Psoas muscle (tissue), 8 donors: ENCODE data around the gene VWA3B. TPM values are rescaled to one million over a fixed set of nuclear protein-coding genes. Genes with fewer than 3 reads are reported as not detected.

Experiments
- ATAC-seq, 4 donors: fragments of 200-7000 bp; cut with Tn5 transposase; one replicate each; pipeline ENCODE4 v1.9.1; 2020; ENCODE audit warnings: moderate library complexity in 3 of 4, mild to moderate bottlenecking in 2 of 4
- DNase-seq, 2 donors: peaks; one replicate each; pipeline ENCODE4 v3.0.0-alpha.2; 2020
- H3K27ac ChIP-seq: fragments of 200-600 bp; one replicate; pipeline ENCODE4 v1.8.0; 2022
- H3K27me3 ChIP-seq, 3 donors: fragments of 200-600 bp in 1 of 3; one replicate each; pipeline versions ENCODE4 v1.6.1 to v1.8.0; 2013 to 2022; ENCODE audit warnings: low read length in 2 of 3, mild to moderate bottlenecking in 2 of 3, moderate library complexity in 1 of 3; ENCODE audit not compliant: insufficient read depth in 3 of 3
- H3K36me3 ChIP-seq, 2 donors: fragments of 200-600 bp in 1 of 2; one replicate each; pipeline versions ENCODE4 v1.6.1 to v1.8.0; 2013 to 2022; ENCODE audit warnings: low read depth in 1 of 2, mild to moderate bottlenecking in 1 of 2, moderate library complexity in 1 of 2; ENCODE audit not compliant: insufficient read depth in 1 of 2
- H3K4me1 ChIP-seq: fragments of 200-600 bp; one replicate; pipeline ENCODE4 v1.8.0; 2022
- H3K4me3 ChIP-seq: fragments of 200-600 bp; one replicate; pipeline ENCODE4 v1.8.0; 2022; ENCODE audit warnings: mild to moderate bottlenecking
- H3K9me3 ChIP-seq: fragments of 200-600 bp; one replicate; pipeline ENCODE4 v1.8.0; 2022
- CTCF ChIP-seq: fragments of 200-600 bp; IDR thresholded peaks from one replicate; pipeline ENCODE4 v1.8.0; 2022; ENCODE audit warnings: antibody characterized with exemption
- WGBS, 3 donors: extraction: QIAGEN DNeasy Blood & Tissue Kit; methylation state at CpG; one replicate each; pipeline versions ENCODE4 v1.1.6 to v1.1.7; 2013; 5-methylcytosine and 5-hydroxymethylcytosine counted together
- intact Hi-C, 2 donors: fragments of 100-400 bp; cut with DNase I; formaldehyde crosslinking; loops; one replicate each; pipeline versions ENCODE4 v1.11.0 to v1.14.2; 2022
- polyA plus RNA-seq, 3 donors: library from polyadenylated mRNA; stranded (reverse); fragments of 200-250 nt; gene quantifications; one replicate each; pipeline ENCODE4 v1.2.3, GENCODE V29; 2013
- total RNA-seq, 4 donors: library from RNA; stranded (reverse); fragmentation: NEBNext Ultra II Directional in 2 of 4; extraction: Animal tissue kit (Norgen Biotek cat#: 25700) in 2 of 4; gene quantifications; one replicate each; pipeline versions ENCODE4 v1.2.1 to v1.2.4, GENCODE V29; 2021 to 2023
- donor health status: healthy with polysubstance abuse.
- donor health status: DM: no; HTN: no; CAD: no; lungs with moderate emphysema.
- donor health status: Bipolar disorder and iron deficiency.
- donor health status: healthy.
- donor health status: DM: yes; HTN: yes; CAD: no.
- donor health status: DM: no; HTN: no; CAD: no.
- donor health status: DM: no; HTN: no; CAD: no.
- donor health status: DM: yes; HTN: yes; CAD: no.

VWA3B gene
- total and polyA plus RNA-seq, 7 donors = 0.01 to 0.24 (median 0.21) TPM; not detected in 3

GRCh38 chr2:98172951-98173350 is 86.0 kb downstream of the VWA3B start:
- Histone ChIP-seq H3K27ac (no peak overlapping the region), H3K27me3 (peaks cover 0 to 2% (median 0%) of the 10 kb centered on the region in 3 donors), H3K36me3 (no peaks in the 10 kb centered on the region), H3K4me1 (peaks cover 7% of the 10 kb centered on the region), H3K9me3 (no peaks in the 10 kb centered on the region), H3K4me3 (no peak overlapping the region)
- no peak for TF ChIP-seq CTCF
- intact Hi-C loops = no loop called here
- ATAC-seq = no peak
- DNase-seq = no peak
- WGBS, 3 donors = 88 to 98% (median 92%) methylated on average over 2 of the region's 2 CpGs

GRCh38 chr2:98175811-98176210 is 88.8 kb downstream of the VWA3B start:
- no peaks in the 10 kb centered on the region for H3K9me3 ChIP-seq
- intact Hi-C loops = loop anchor here in 1 of 2 donors (5.0 kb wide), 1 partner anchor 369 kb away; no protein-coding TSS in a partner anchor
- peaks cover 0 to 2% (median 0%) of the 10 kb centered on the region in 3 donors for H3K27me3 ChIP-seq
- ATAC-seq (peak; percentile 34 to 52 (median 46)), DNase-seq (no peak)
- no peak overlapping the region for H3K27ac ChIP-seq
- no peak overlapping the region for H3K4me3 ChIP-seq
- H3K4me1 ChIP-seq = peaks cover 7% of the 10 kb centered on the region
- TF ChIP-seq CTCF = peak; percentile 24
- H3K36me3 ChIP-seq = no peaks in the 10 kb centered on the region
- WGBS, 3 donors = 46 to 57% (median 46%) methylated on average over 6 of the region's 6 CpGs

- Histone ChIP-seq H3K4me1 (peaks cover 4% of the 10 kb centered on the region), H3K27me3 (peaks cover 0 to 2% (median 0%) of the 10 kb centered on the region in 3 donors), H3K36me3 (no peaks in the 10 kb centered on the region), H3K4me3 (no peak overlapping the region), H3K27ac (no peak overlapping the region), H3K9me3 (no peaks in the 10 kb centered on the region)
- 57 to 79% (median 69%) methylated on average over 2 of the region's 2 CpGs for WGBS, 3 donors
- ATAC-seq (no peak), DNase-seq (no peak)
- intact Hi-C loops = loop anchor here in 1 of 2 donors (5.0 kb wide), 1 partner anchor 370 kb away; no protein-coding TSS in a partner anchor
- no peak for TF ChIP-seq CTCF
Measured at GRCh38 chr2:98177286-98177685, 90.3 kb downstream of the VWA3B start.

GRCh38 chr2:98177986-98178385 is 91.0 kb downstream of the VWA3B start:
- TF ChIP-seq CTCF = no peak
- 67 to 75% (median 73%) methylated on average over 6 of the region's 6 CpGs for WGBS, 3 donors
- Histone ChIP-seq H3K4me3 (no peak overlapping the region), H3K4me1 (no peaks in the 10 kb centered on the region), H3K36me3 (no peaks in the 10 kb centered on the region), H3K27ac (no peak overlapping the region), H3K9me3 (no peaks in the 10 kb centered on the region), H3K27me3 (peaks cover 0 to 2% (median 0%) of the 10 kb centered on the region in 3 donors)
- DNase-seq (no peak), ATAC-seq (no peak)
- intact Hi-C loops = loop anchor here in 1 of 2 donors (5.0 kb wide), 1 partner anchor 371 kb away; no protein-coding TSS in a partner anchor

GRCh38 chr2:98180456-98180855 is 93.5 kb downstream of the VWA3B start:
- WGBS, 3 donors = 89 to 91% (median 91%) methylated on average over 2 of the region's 2 CpGs

More at GRCh38 chr2:98180456-98180855, 93.5 kb downstream of the VWA3B start:
- DNase-seq (no peak), ATAC-seq (peak in 1 of 4 donors; percentile 45)
- H3K27ac ChIP-seq = no peak overlapping the region
- no peaks in the 10 kb centered on the region for H3K4me1 ChIP-seq
- no peaks in the 10 kb centered on the region for H3K36me3 ChIP-seq
- no peaks in the 10 kb centered on the region for H3K9me3 ChIP-seq
- intact Hi-C loops = loop anchor here in 1 of 2 donors (10.0 kb wide), 1 partner anchor 376 kb away; no protein-coding TSS in a partner anchor
- TF ChIP-seq CTCF = no peak
- no peak overlapping the region for H3K4me3 ChIP-seq
- H3K27me3 ChIP-seq = peaks cover 0 to 2% (median 0%) of the 10 kb centered on the region in 3 donors
